ENCODE results near the gene NT5DC4.

NT5DC4 gene

GRCh38 chr2:112752667-112753066 lies 31.8 kb downstream of the NT5DC4 start:
- no peak for DNase-seq (ENCODE audit: low read depth in 2 of 3, low spot score in 1 of 3)

DNA sequence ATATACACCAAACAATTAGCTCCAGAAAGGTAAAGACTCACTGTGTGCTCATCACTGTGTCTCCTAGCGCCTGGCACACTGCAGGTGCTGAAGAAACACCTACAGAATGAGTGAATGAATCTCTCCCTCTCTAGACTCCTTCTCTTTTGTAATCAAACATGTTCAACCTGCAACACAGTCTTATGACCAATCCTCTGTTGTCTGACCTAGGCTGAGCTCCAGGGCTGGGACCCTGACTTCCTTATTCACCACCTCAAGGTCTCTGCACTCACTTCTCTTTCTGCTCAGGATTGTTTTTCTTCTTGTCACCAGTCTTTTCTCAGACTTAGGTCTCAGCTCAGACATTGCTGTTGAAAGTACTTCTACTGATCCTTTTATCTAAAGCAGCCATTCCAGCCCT lies 33.7 kb downstream of the NT5DC4 start:
- DNase-seq (ENCODE audit: low read depth in 2 of 3, low spot score in 1 of 3), result no peak

DNA sequence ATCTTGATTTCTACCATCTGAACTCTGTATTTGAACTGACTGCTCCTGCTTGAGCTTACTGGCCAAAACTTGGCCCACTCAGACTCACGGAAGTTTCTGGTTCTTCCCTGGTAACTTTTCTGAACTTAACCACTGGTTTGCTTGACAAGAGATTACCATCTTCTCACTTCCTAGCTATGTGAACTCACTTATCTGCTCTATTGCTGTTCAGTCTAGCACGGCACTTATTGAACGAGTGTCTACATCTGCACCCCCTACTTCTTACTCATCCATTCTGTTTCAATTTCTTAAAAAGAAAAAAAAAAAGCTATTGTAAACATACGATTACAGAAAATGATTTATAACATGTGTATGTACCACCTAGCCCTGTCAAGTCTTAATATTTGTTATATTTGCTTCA lies 34.6 kb downstream of the NT5DC4 start:
- DNase-seq (ENCODE audit: low read depth in 2 of 3, low spot score in 1 of 3), result no peak

DNA sequence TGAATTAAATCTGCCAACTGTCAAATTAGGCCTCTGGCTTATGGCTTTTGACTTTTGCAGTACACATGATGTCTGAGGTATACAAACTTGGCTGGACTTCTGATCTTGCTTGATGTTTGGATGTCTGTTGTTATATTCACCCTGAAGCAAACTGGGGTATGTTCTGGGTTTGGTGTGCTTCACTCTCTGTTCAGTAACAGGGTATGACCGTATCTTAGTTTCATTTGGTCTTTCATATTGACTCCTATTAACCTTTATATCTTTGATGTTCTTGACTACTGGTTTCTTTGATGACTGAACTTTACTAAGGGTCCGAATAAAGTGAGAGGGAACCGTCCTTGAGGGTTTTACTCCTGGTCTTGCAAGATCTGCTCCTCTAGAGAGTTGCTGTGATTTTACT lies 35.4 kb downstream of the NT5DC4 start:
- no peak for DNase-seq (ENCODE audit: low read depth in 2 of 3, low spot score in 1 of 3)

DNA sequence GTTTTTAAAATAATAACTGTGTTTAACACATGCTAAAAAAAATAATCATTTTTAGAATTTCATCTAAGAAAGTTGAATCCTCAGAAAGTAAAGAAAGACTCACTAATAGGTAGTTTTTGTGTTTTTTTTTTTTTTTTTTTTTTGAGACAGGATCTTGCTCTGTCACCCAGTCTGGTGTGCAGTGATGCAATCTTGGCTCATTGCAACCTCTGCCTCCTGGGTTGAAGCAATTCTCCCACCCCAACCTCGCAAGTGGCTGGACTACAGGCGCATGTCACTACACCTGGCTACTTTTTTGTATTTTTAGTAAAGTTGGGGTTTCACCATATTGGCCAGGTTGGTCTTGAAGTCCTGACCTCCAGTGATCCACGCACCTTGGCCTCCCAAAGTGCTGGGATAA lies 36.4 kb downstream of the NT5DC4 start:
- DNase-seq (ENCODE audit: low read depth in 2 of 3, low spot score in 1 of 3), result no peak

DNA sequence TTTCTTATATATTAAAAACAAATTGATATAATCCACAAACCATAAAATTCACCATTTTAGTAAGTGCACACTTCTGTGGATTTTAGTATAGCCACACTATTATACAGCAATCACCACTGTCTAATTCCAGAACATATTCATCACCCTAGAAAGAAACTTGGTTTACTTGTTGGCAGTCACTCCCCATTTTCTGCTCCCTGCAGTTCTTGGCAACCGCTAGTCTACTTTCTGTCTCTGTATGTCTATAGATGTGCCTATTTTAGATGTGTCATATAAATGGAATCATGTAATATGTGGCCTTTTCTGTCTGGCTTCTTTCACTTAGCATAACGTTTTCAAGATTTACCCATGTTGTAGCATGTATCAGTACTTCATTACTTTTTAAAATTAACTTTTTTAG lies 37.9 kb downstream of the NT5DC4 start:
- DNase-seq (ENCODE audit: low read depth in 2 of 3, low spot score in 1 of 3), result no peak

- DNase-seq (ENCODE audit: low read depth in 2 of 3, low spot score in 1 of 3), result no peak
Measured at GRCh38 chr2:112760149-112760548, 39.3 kb downstream of the NT5DC4 start.

DNA sequence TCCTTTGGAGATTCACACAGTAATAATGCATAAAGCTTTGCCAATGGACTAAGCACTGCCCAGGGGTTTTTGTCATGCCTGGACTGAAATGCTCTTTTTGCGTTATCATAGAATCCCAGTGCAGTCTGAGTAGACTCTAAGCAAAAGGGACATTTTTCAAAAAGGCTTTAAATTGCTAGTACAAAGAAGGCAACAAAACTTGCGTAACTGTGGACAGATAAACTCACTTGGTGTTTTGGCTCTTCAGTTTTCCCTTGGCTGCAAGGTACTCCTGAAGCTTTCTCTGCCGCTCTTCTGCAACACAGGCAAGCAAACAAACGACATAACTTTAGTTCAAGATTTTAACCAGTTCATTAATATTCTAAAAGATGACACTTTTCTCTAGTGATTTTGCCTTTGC lies 41.5 kb downstream of the NT5DC4 start:
- no peak for DNase-seq (ENCODE audit: low read depth in 2 of 3, low spot score in 1 of 3)

GRCh38 chr2:112764071-112765044 lies 43.5 kb downstream of the NT5DC4 start, which contains the start of gene CKAP2L:
TSS of gene CKAP2L (minus strand) at chr2:112764609. CDS start at chr2:112764598, 11 bp downstream.
- DNase-seq (ENCODE audit: low read depth in 2 of 3, low spot score in 1 of 3), result peak; percentile 92 to 95 (median 94)

DNA sequence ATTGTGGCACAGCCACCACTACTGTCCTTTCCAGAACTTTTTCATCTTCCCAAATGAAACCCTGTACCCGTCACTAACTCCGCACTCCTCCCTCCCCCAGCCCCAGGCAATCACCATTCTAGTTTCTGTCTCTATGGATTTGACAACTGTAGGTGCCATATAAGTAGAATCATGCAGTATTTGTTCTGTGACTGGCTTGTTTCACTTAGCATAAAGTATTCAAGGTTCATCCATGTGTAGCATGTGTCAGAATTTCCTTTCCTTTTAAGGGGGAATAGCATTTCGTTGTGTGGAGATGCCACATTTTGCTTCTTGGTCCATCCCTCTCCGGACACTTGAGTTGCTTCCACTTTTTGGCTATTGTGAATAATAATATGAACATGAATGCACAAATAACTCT lies 44.4 kb downstream of the NT5DC4 start:
- no peak for DNase-seq (ENCODE audit: low read depth in 2 of 3, low spot score in 1 of 3)

GRCh38 chr2:112767693-112768330 lies 47.0 kb downstream of the NT5DC4 start:
- DNase-seq (ENCODE audit: low read depth in 2 of 3, low spot score in 1 of 3), result no peak

- DNase-seq (ENCODE audit: low read depth in 2 of 3, low spot score in 1 of 3), result no peak
Measured at GRCh38 chr2:112768432-112768831, 47.6 kb downstream of the NT5DC4 start.

DNA sequence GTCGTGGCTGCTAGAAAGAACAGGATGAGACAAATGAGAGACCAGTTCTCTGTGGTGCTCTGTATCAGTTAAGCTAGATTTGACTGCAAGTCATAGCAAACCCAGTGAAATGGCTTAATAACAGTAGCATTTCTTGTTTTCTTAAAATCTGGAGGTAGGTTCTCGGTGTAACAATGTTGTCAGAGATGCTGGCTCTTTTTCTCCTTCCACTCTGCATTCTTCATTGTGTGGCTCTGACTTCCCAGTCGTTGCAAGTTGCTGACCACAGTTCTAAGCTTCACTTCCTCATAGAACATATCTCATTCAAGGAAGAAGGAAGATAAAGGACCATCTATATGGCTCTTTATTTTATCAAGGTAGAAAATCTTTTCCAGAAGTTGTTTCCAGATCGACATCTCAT lies 51.5 kb downstream of the NT5DC4 start:
- no peak for DNase-seq (ENCODE audit: low read depth in 2 of 3, low spot score in 1 of 3)

DNA sequence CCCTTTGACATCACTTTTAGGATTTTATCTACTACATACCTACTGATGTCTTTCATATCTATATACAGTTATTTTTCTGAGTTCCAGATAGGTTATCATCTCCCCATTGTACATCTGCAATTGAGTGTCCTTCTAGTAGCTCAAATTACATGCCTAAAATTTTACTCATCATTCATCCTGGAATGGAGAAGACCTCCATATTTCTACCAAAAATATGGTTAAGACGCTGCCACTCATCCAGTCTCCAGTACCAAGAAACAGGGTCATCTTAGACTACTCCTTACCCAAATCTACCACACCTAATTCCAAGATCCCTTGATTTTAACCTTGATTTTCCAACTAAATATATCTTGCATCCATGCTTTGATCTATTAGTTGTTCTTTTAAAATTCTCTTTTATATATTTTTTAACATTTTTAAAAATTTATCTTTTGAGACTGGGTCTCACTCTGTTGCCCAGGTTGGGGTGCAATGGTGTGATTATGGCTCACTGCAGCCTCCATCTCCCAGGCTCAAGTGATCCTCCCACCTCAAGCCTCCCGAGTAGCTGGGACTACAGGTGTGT lies 52.2 kb downstream of the NT5DC4 start:
- DNase-seq (ENCODE audit: low read depth in 2 of 3, low spot score in 1 of 3), result no peak

DNA sequence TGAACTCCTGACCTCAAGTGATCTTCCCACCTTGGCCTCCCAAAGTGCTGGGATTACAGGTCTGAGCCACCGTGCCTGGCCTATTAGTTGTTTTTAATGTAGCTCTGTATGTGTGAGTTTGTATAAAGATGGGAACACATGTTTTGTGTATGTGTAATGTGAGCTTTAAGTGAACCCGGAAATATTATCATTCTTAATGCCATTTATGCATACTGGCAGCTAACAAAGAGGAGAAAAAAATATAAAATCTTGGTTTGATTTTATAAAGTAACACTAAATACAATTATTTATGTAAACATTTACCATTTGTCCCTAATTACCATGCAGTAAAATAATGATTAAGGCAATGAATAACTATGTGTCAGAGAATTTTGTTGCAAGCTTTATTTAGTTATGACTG lies 52.7 kb downstream of the NT5DC4 start:
- no peak for DNase-seq (ENCODE audit: low read depth in 2 of 3, low spot score in 1 of 3)

GRCh38 chr2:112774536-112775285 lies 53.9 kb downstream of the NT5DC4 start:
- no peak for DNase-seq (ENCODE audit: low read depth in 2 of 3, low spot score in 1 of 3)

GRCh38 chr2:112776113-112776512 lies 55.3 kb downstream of the NT5DC4 start:
- no peak for DNase-seq (ENCODE audit: low read depth in 2 of 3, low spot score in 1 of 3)

GRCh38 chr2:112777036-112777435 lies 56.2 kb downstream of the NT5DC4 start:
- no peak for DNase-seq (ENCODE audit: low read depth in 2 of 3, low spot score in 1 of 3)

GRCh38 chr2:112779598-112779997 lies 58.8 kb downstream of the NT5DC4 start:
- DNase-seq (ENCODE audit: low read depth in 2 of 3, low spot score in 1 of 3), result no peak

DNA sequence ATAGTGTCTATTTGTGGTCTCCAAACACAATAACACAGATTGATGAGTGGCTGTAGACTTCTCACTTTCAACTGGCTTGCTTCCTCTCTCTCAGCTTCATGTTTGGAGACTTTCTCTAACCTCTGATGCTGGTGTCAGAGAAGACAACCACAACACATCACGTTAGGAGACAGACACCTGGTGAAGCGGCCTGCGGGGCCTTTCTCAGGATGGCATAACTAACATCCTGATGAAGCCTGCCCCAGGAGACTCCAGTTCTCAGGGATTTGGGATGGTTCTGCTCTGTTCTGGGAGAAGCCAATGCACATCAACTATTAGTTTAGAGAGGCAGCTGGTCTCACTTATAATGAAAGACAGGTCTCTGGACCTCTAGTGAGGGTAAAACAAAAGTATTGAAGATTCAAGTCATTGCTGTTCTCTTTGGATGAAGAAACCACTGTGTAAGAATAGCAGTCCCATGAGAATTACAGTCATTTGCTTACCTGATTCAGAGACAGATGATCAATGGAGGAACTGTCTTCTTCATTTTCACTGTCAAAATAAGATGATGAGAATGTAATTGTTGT lies 61.5 kb downstream of the NT5DC4 start:
- DNase-seq (ENCODE audit: low read depth in 2 of 3, low spot score in 1 of 3), result no peak

DNA sequence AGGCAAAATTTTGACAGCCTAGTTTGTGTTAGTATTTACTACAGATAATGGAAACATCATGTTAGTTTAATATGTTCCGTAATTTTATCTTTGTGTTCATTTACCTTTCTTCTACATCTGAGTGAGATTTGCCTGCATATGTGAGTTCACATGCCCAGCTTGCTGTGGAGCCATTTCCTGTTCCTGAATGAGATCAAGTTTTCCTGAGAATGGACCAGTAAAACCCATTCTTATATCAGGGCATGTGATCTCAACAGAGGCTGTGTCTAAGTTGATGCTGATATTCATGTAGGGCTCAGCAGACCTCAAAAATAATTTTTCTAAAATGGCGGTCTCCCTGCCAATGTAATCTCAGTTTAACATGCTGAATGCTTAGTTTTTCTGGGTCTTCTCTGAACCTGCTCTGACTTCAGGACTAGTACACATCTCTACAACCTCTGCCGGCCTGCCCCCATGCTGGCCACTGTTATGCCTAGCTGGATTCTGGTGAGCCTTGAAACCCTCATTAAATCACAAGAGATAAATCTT lies 62.4 kb downstream of the NT5DC4 start:
- DNase-seq (ENCODE audit: low read depth in 2 of 3, low spot score in 1 of 3), result no peak

All from stimulated activated CD4-positive, alpha-beta T cell treated with anti-CD3 and anti-CD28 coated beads, Interleukin-12 subunit alpha, Interleukin-12 subunit beta, amount 100 ng/mL, for 48 hours (primary cell).